HFFc6 (cell line): ENCODE measurements around the gene CPSF4L. TPM values are rescaled to one million over a fixed set of nuclear protein-coding genes. Genes with fewer than 3 reads are reported as not detected.

ENCODE experiments used
- DNase-seq: peaks from one replicate; pipeline ENCODE4 v3.0.0-alpha.2; 2018
- H3K27ac Mint-ChIP-seq: 2 replicates; pipeline ENCODE4 v1.8.0; 2020; ENCODE audit warnings: mild to moderate bottlenecking, mixed read lengths
- H3K27me3 Mint-ChIP-seq: 2 replicates; pipeline ENCODE4 v1.8.0; 2021; ENCODE audit warnings: mild to moderate bottlenecking, moderate library complexity, mixed read lengths; ENCODE audit not compliant: insufficient read depth
- H3K36me3 Mint-ChIP-seq: 2 replicates; pipeline ENCODE4 v1.8.0; 2021; ENCODE audit warnings: low read depth, mixed read lengths
- H3K4me1 Mint-ChIP-seq: 2 replicates; pipeline ENCODE4 v1.8.0; 2020; ENCODE audit warnings: low read depth, mixed read lengths
- H3K4me3 Mint-ChIP-seq: 2 replicates; pipeline ENCODE4 v1.8.0; 2020; ENCODE audit warnings: mild to moderate bottlenecking, moderate library complexity, mixed read lengths
- H3K9me3 Mint-ChIP-seq: 2 replicates; pipeline ENCODE4 v1.8.0; 2020; ENCODE audit warnings: mild to moderate bottlenecking, mixed read lengths
- CTCF ChIP-seq: fragments of 200-600 bp; sonication (generic); IDR thresholded peaks from 2 replicates; pipeline ENCODE4 v1.5.0; 2021; ENCODE audit warnings: antibody characterized with exemption, mild to moderate bottlenecking
- total RNA-seq, 6 experiments: library from RNA; stranded (reverse); fragmentation: NEBNext Ultra II Directional; extraction: Animal tissue kit (Norgen Biotek cat#: 25700); gene quantifications; 2 replicates in 1 of 6; 3 replicates in 5 of 6; pipeline ENCODE4 v1.2.3, GENCODE V29; 2021

Gene CPSF4L
- total RNA-seq, 6 experiments from 2014 or later = not detected

- DNase-seq = no peak
- H3K4me3 Mint-ChIP-seq = no peak overlapping the region
- H3K36me3 Mint-ChIP-seq = peaks cover 75% of the 10 kb centered on the region
- no peak for TF ChIP-seq CTCF
- peaks cover 47% of the 10 kb centered on the region for H3K4me1 Mint-ChIP-seq
- no peaks in the 10 kb centered on the region; the same call in 1 of the 2 replicates for H3K27me3 Mint-ChIP-seq
- no peak overlapping the region for H3K27ac Mint-ChIP-seq
- H3K9me3 Mint-ChIP-seq = no peaks in the 10 kb centered on the region
Measured at GRCh38 chr17:73199751-73200317, 61.8 kb downstream of the CPSF4L start.

- Mint-ChIP-seq H3K9me3 (no peaks in the 10 kb centered on the region), H3K27me3 (no peaks in the 10 kb centered on the region; the same call in 1 of the 2 replicates), H3K4me3 (no peak overlapping the region), H3K4me1 (peaks cover 52% of the 10 kb centered on the region), H3K36me3 (peaks cover 77% of the 10 kb centered on the region), H3K27ac (no peak overlapping the region)
- DNase-seq = no peak
- TF ChIP-seq CTCF = no peak
Measured at GRCh38 chr17:73198930-73199260, 62.8 kb downstream of the CPSF4L start.

Other genes starting within 250 kb of the CPSF4L start
- 10 to 100 TPM; 29.7 to 40.6 (median 34.9) TPM for gene SLC39A11, start 169.2 kb downstream of the CPSF4L start, total RNA-seq
- under 1 TPM in 3 of 6 experiments, not detected in 3; 0.05 to 0.15 (median 0.05) TPM for gene SSTR2, start 96.9 kb downstream of the CPSF4L start, total RNA-seq
- 10 to 100 TPM; 47.3 to 59.0 (median 55.8) TPM for gene COG1, start 68.8 kb downstream of the CPSF4L start, total RNA-seq
- 10 to 100 TPM; 18.1 to 27.8 (median 25.9) TPM for gene CDC42EP4, start 50.1 kb upstream of the CPSF4L start, total RNA-seq